ENCODE data around the gene DPCD.
A peak's percentile ranks its signal among the peaks of the same experiment; 100 is the strongest.

Gene DPCD

GRCh38 chr10:101587725-101588653, at the start of gene DPCD, which contains the start of gene POLL:
Gene DPCD (plus strand): TSS chr10:101588321. CDS start chr10:101588337, 16 bp downstream.
Gene POLL (minus strand): TSS chr10:101588257. CDS start chr10:101587360, 897 bp downstream.
- peak; percentile 90 for DNase-seq (ENCODE audit: low spot score)

GRCh38 chr10:101538446-101538845, 49.7 kb upstream of the DPCD start:
- DNase-seq (ENCODE audit: low spot score) = no peak

- DNase-seq (ENCODE audit: low spot score) = no peak
Observed at GRCh38 chr10:101545898-101546297, 42.2 kb upstream of the DPCD start.

GRCh38 chr10:101550965-101551364, 37.2 kb upstream of the DPCD start:
- no peak for DNase-seq (ENCODE audit: low spot score)

GRCh38 chr10:101552442-101552841, 35.7 kb upstream of the DPCD start:
- DNase-seq (ENCODE audit: low spot score) = no peak

- DNase-seq (ENCODE audit: low spot score) = no peak
Observed at GRCh38 chr10:101557541-101557940, 30.6 kb upstream of the DPCD start.

- peak; percentile 11 for DNase-seq (ENCODE audit: low spot score)
Observed at GRCh38 chr10:101558204-101558603, 29.9 kb upstream of the DPCD start.

- DNase-seq (ENCODE audit: low spot score) = no peak
Observed at GRCh38 chr10:101558671-101559595, 29.2 kb upstream of the DPCD start.

- no peak for DNase-seq (ENCODE audit: low spot score)
Observed at GRCh38 chr10:101559596-101560297, 28.4 kb upstream of the DPCD start.

GRCh38 chr10:101560298-101561067, 27.6 kb upstream of the DPCD start:
- DNase-seq (ENCODE audit: low spot score) = no peak

- DNase-seq (ENCODE audit: low spot score) = no peak
Observed at GRCh38 chr10:101561068-101561915, 26.8 kb upstream of the DPCD start.

GRCh38 chr10:101562231-101562630, 25.9 kb upstream of the DPCD start:
- DNase-seq (ENCODE audit: low spot score) = no peak

- DNase-seq (ENCODE audit: low spot score) = no peak
Observed at GRCh38 chr10:101563007-101563406, 25.1 kb upstream of the DPCD start.

- DNase-seq (ENCODE audit: low spot score) = no peak
Observed at GRCh38 chr10:101563497-101564040, 24.6 kb upstream of the DPCD start.

- DNase-seq (ENCODE audit: low spot score) = no peak
Observed at GRCh38 chr10:101564490-101564991, 23.6 kb upstream of the DPCD start.

GRCh38 chr10:101565370-101565900, 22.7 kb upstream of the DPCD start:
- DNase-seq (ENCODE audit: low spot score) = no peak

- no peak for DNase-seq (ENCODE audit: low spot score)
Observed at GRCh38 chr10:101565936-101566332, 22.2 kb upstream of the DPCD start.

- DNase-seq (ENCODE audit: low spot score) = no peak
Observed at GRCh38 chr10:101566333-101567164, 21.6 kb upstream of the DPCD start.

All from CD4-positive, alpha-beta T cell treated with Interleukin-2 at 100 ng/mL for 4 hours (primary cell).